Omental fat pad (tissue), 4 donors: ENCODE data around the gene CCDC197. TPM values are rescaled to one million over a fixed set of nuclear protein-coding genes. Genes with fewer than 3 reads are reported as not detected.

Source experiments
- ATAC-seq: fragments of 150-250 bp; one replicate; pipeline ENCODE4 v1.9.1; 2016; ENCODE audit warnings: mild to moderate bottlenecking, moderate library complexity; ENCODE audit not compliant: low FRiP score
- DNase-seq: peaks from one replicate; pipeline ENCODE4 v3.0.0-alpha.2; 2019; ENCODE audit warnings: low spot score
- CTCF ChIP-seq, 3 donors: fragments of 450-650 bp; IDR thresholded peaks; one replicate each; pipeline ENCODE4 v1.5.1; 2016 to 2017; ENCODE audit warnings: antibody characterized with exemption in 3 of 3, mild to moderate bottlenecking in 3 of 3, moderate library complexity in 2 of 3
- total RNA-seq, 4 donors: library from RNA; depleted of rRNA; stranded (reverse); fragments of >200 nt; gene quantifications; one replicate each; pipeline ENCODE4 v1.1.0, GENCODE V29; 2016

Gene CCDC197
- total RNA-seq, 4 donors from 2014 or later = not detected

- no peak for DNase-seq
- no peak for ATAC-seq
- TF ChIP-seq CTCF (IDR thresholded peaks at IDR 0.05) = no peak
These were observed 34.1 kb upstream of the CCDC197 start for GRCh38 chr14:93962701-93963601.

- ATAC-seq (no peak), DNase-seq (no peak)
- no peak for TF ChIP-seq CTCF (IDR thresholded peaks at IDR 0.05)
These were observed 33.4 kb upstream of the CCDC197 start for GRCh38 chr14:93963692-93964091.

GRCh38 chr14:93964281-93964680 lies 32.8 kb upstream of the CCDC197 start:
- no peak for ATAC-seq

GRCh38 chr14:93964820-93965286 lies 32.2 kb upstream of the CCDC197 start:
- ATAC-seq (no peak), DNase-seq (no peak)
- no peak for TF ChIP-seq CTCF (IDR thresholded peaks at IDR 0.05)

More at GRCh38 chr14:93964281-93964680, 32.8 kb upstream of the CCDC197 start:
- TF ChIP-seq CTCF (IDR thresholded peaks at IDR 0.05) = no peak
- no peak for DNase-seq

- DNase-seq (no peak), ATAC-seq (peak; percentile 49)
- TF ChIP-seq CTCF (IDR thresholded peaks at IDR 0.05) = no peak
These were observed 31.7 kb upstream of the CCDC197 start for GRCh38 chr14:93965287-93965821.

GRCh38 chr14:93965946-93966474 lies 31.1 kb upstream of the CCDC197 start:
- TF ChIP-seq CTCF (IDR thresholded peaks at IDR 0.05) = no peak
- ATAC-seq = no peak
- DNase-seq = no peak
